H9 (cell line): ENCODE data around the gene CDK10. TPM values are rescaled to one million over a fixed set of nuclear protein-coding genes. Genes with fewer than 3 reads are reported as not detected.

ENCODE experiments used
- DNase-seq: peaks from one replicate; pipeline ENCODE4 v3.0.0-alpha.2; 2017
- H2AFZ ChIP-seq: one replicate; pipeline ENCODE4 v1.6.1; 2013; ENCODE audit warnings: mild to moderate bottlenecking, low read length, control low read depth, moderate library complexity
- H2AK5ac ChIP-seq: 2 replicates; pipeline ENCODE4 v1.6.1; 2013; ENCODE audit warnings: low read length, control low read depth, mixed read lengths; ENCODE audit not compliant: insufficient read length
- H2BK120ac ChIP-seq: one replicate; pipeline ENCODE4 v1.6.1; 2013; ENCODE audit warnings: low read depth, mild to moderate bottlenecking, low read length, control low read depth, inconsistent platforms; ENCODE audit not compliant: poor library complexity, severe bottlenecking
- H2BK12ac ChIP-seq: 2 replicates; pipeline ENCODE4 v1.6.1; 2013; ENCODE audit warnings: low read length, control low read depth, mixed read lengths, low read depth; ENCODE audit not compliant: insufficient read length
- H2BK15ac ChIP-seq: 2 replicates; pipeline ENCODE4 v1.6.1; 2013; ENCODE audit warnings: low read depth, low read length, control low read depth
- H2BK20ac ChIP-seq: one replicate; pipeline ENCODE4 v1.6.1; 2013; ENCODE audit warnings: low read depth, mild to moderate bottlenecking, low read length, control low read depth, inconsistent platforms; ENCODE audit not compliant: poor library complexity, severe bottlenecking
- H2BK5ac ChIP-seq: 2 replicates; pipeline ENCODE4 v1.6.1; 2013; ENCODE audit warnings: low read length, control low read depth, mixed read lengths; ENCODE audit not compliant: insufficient read length
- H3K14ac ChIP-seq: 2 replicates; pipeline ENCODE4 v1.6.1; 2013; ENCODE audit warnings: low read length, control low read depth; ENCODE audit not compliant: insufficient read depth
- H3K18ac ChIP-seq: 2 replicates; pipeline ENCODE4 v1.6.1; 2013; ENCODE audit warnings: low read depth, mild to moderate bottlenecking, mixed read lengths, low read length, control low read depth; ENCODE audit not compliant: insufficient read length
- H3K23ac ChIP-seq: 2 replicates; pipeline ENCODE4 v1.6.1; 2013; ENCODE audit warnings: low read length, control low read depth, mixed read lengths, low read depth; ENCODE audit not compliant: insufficient read length
- H3K23me2 ChIP-seq: 2 replicates; pipeline ENCODE4 v1.6.1; 2013; ENCODE audit warnings: low read depth, mild to moderate bottlenecking, mixed read lengths, low read length, control low read depth; ENCODE audit not compliant: insufficient read length, poor library complexity, severe bottlenecking
- H3K27ac ChIP-seq: 2 replicates; pipeline ENCODE4 v1.5.1; 2013; ENCODE audit warnings: low read length, control low read depth, mixed read lengths, low read depth; ENCODE audit not compliant: insufficient read length
- H3K27me3 ChIP-seq: 2 replicates; pipeline ENCODE4 v1.6.1; 2013; ENCODE audit warnings: low read length, control low read depth, inconsistent platforms; ENCODE audit not compliant: insufficient read depth
- H3K4ac ChIP-seq: 2 replicates; pipeline ENCODE4 v1.6.1; 2013; ENCODE audit warnings: low read depth, mild to moderate bottlenecking, control low read depth, inconsistent platforms, low read length, moderate library complexity
- H3K4me1 ChIP-seq: 2 replicates; pipeline ENCODE4 v1.6.1; 2013; ENCODE audit warnings: low read length, control low read depth, inconsistent platforms; ENCODE audit not compliant: insufficient read depth
- H3K4me2 ChIP-seq: 2 replicates; pipeline ENCODE4 v1.6.1; 2013; ENCODE audit warnings: low read length, control low read depth, mixed read lengths; ENCODE audit not compliant: insufficient read length, insufficient read depth
- H3K56ac ChIP-seq: 2 replicates; pipeline ENCODE4 v1.6.1; 2013; ENCODE audit warnings: low read depth, mild to moderate bottlenecking, mixed read lengths, low read length, control low read depth; ENCODE audit not compliant: insufficient read length
- H3K79me1 ChIP-seq: 2 replicates; pipeline ENCODE4 v1.6.1; 2013; ENCODE audit warnings: low read depth, mild to moderate bottlenecking, moderate library complexity, low read length, control low read depth, inconsistent platforms; ENCODE audit not compliant: insufficient read depth, poor library complexity, severe bottlenecking
- H3K79me2 ChIP-seq: 2 replicates; pipeline ENCODE4 v1.6.1; 2013; ENCODE audit warnings: low read length, control low read depth, inconsistent platforms; ENCODE audit not compliant: insufficient read depth
- H3K9ac ChIP-seq: 2 replicates; pipeline ENCODE4 v1.6.1; 2013; ENCODE audit warnings: low read length, control low read depth, mixed read lengths; ENCODE audit not compliant: insufficient read length; ENCODE audit errors: extremely low read depth
- H3K9me3 ChIP-seq: one replicate; pipeline ENCODE4 v1.6.1; 2013; ENCODE audit warnings: low read depth, low read length, inconsistent platforms; ENCODE audit not compliant: control insufficient read depth
- H3T11ph ChIP-seq: one replicate; pipeline ENCODE4 v1.6.1; 2013; ENCODE audit warnings: mild to moderate bottlenecking, low read length, control low read depth, inconsistent platforms
- H4K20me1 ChIP-seq: one replicate; pipeline ENCODE4 v1.6.1; 2013; ENCODE audit not compliant: control insufficient read depth, insufficient read length, insufficient read depth
- H4K5ac ChIP-seq: 2 replicates; pipeline ENCODE4 v1.6.1; 2013; ENCODE audit warnings: low read depth, mild to moderate bottlenecking, mixed read lengths, low read length, control low read depth; ENCODE audit not compliant: insufficient read length
- H4K8ac ChIP-seq: replicated peaks from 2 replicates; pipeline ENCODE4 v1.6.1; 2013; ENCODE audit warnings: low read length, control low read depth, mixed read lengths, low read depth; ENCODE audit not compliant: insufficient read length
- H4K91ac ChIP-seq: 2 replicates; pipeline ENCODE4 v1.6.1; 2013; ENCODE audit warnings: low read depth, mild to moderate bottlenecking, moderate library complexity, mixed read lengths, low read length, control low read depth; ENCODE audit not compliant: insufficient read length
- H3K27ac Mint-ChIP-seq, 3 experiments: 2 replicates in 2 of 3; 3 replicates in 1 of 3; pipeline ENCODE4 v1.8.0; 2020 to 2021; ENCODE audit warnings: mixed read lengths in 3 of 3, mild to moderate bottlenecking in 1 of 3, moderate library complexity in 1 of 3
- H3K27me3 Mint-ChIP-seq: 2 replicates; pipeline ENCODE4 v1.8.0; 2021; ENCODE audit warnings: low read depth, mild to moderate bottlenecking, moderate library complexity, mixed read lengths
- H3K36me3 Mint-ChIP-seq, 3 experiments: 2 replicates in 2 of 3; 3 replicates in 1 of 3; pipeline ENCODE4 v1.8.0; 2020 to 2021; ENCODE audit warnings: low read depth in 3 of 3, mixed read lengths in 3 of 3; ENCODE audit not compliant: insufficient read depth in 1 of 3
- H3K4me1 Mint-ChIP-seq, 2 experiments: 2 replicates each; pipeline ENCODE4 v1.8.0; 2020; ENCODE audit warnings: mixed read lengths in 2 of 2
- H3K4me3 Mint-ChIP-seq, 2 experiments: 2 replicates in 1 of 2; 3 replicates in 1 of 2; pipeline ENCODE4 v1.8.0; 2020 to 2021; ENCODE audit warnings: mild to moderate bottlenecking in 2 of 2, mixed read lengths in 2 of 2, moderate library complexity in 1 of 2
- H3K9me3 Mint-ChIP-seq, 2 experiments: 2 replicates in 1 of 2; 3 replicates in 1 of 2; pipeline ENCODE4 v1.8.0; 2020; ENCODE audit warnings: mild to moderate bottlenecking in 2 of 2, mixed read lengths in 2 of 2, moderate library complexity in 1 of 2
- WGBS: extraction: QIAGEN DNeasy Blood & Tissue Kit; methylation state at CpG from one replicate; pipeline ENCODE4 v1.1.7; 2013; ENCODE audit warnings: missing lambda C conversion rate, low lambda C conversion rate, mixed read lengths; ENCODE audit not compliant: insufficient read length; ENCODE audit errors: extremely low coverage; 5-methylcytosine and 5-hydroxymethylcytosine counted together
- total RNA-seq: library from RNA; stranded (reverse); gene quantifications from 2 replicates; pipeline ENCODE4 v1.2.1, GENCODE V29; 2021
- TF ChIP-seq, protein P1 (sequence below): fragments of 200-600 bp; sonication (generic); conservative IDR thresholded peaks from 3 replicates; pipeline ENCODE4 v1.8.0; 2021; ENCODE audit warnings: antibody characterized with exemption, mild to moderate bottlenecking

Gene CDK10
- total RNA-seq, 1 experiment from 2014 or later, result 77.1 TPM

GRCh38 chr16:89739383-89739782, 52.9 kb downstream of the CDK10 start:
- H2AFZ ChIP-seq, result no peak overlapping the region
- no peak overlapping the region for H3K9ac ChIP-seq
- no peaks in the 10 kb centered on the region for H3K4me1 Mint-ChIP-seq
- no peak for DNase-seq
- H4K5ac ChIP-seq, result no peak overlapping the region
- no peaks in the 10 kb centered on the region for H3K27me3 Mint-ChIP-seq
- H3K4me2 ChIP-seq, result no peak overlapping the region
- H2BK12ac ChIP-seq, result no peak overlapping the region
- H3K14ac ChIP-seq, result no peak overlapping the region
- H2BK5ac ChIP-seq, result no peak overlapping the region
- H3K36me3 Mint-ChIP-seq, result peaks cover 55 to 97% (median 89%) of the 10 kb centered on the region in 3 experiments; a peak in 6 of 7 replicates
- no peak overlapping the region for H2BK15ac ChIP-seq
- no peaks in the 10 kb centered on the region for H4K20me1 ChIP-seq
- no peak overlapping the region for H2BK120ac ChIP-seq
- H3K4me1 ChIP-seq, result no peaks in the 10 kb centered on the region
- no peak overlapping the region for H3K27ac ChIP-seq
- H2BK20ac ChIP-seq, result no peak overlapping the region
- no peak overlapping the region for H3K4ac ChIP-seq
- H3K9me3 ChIP-seq, result no peaks in the 10 kb centered on the region
- H3T11ph ChIP-seq, result no peak overlapping the region
- H3K18ac ChIP-seq, result no peak overlapping the region
- no CpG with 5 or more reads among the region's 9 CpGs for WGBS
- H3K79me1 ChIP-seq, result no peaks in the 10 kb centered on the region
- H3K4me3 Mint-ChIP-seq, result no peak overlapping the region
- H3K23me2 ChIP-seq, result no peaks in the 10 kb centered on the region
- no peaks in the 10 kb centered on the region for H3K79me2 ChIP-seq
- H3K27me3 ChIP-seq, result no peaks in the 10 kb centered on the region
- H3K9me3 Mint-ChIP-seq, result no peaks in the 10 kb centered on the region
- H3K23ac ChIP-seq, result no peak overlapping the region
- no peak overlapping the region for H4K91ac ChIP-seq
- no peak overlapping the region for H4K8ac ChIP-seq
- TF ChIP-seq, protein P1, sequence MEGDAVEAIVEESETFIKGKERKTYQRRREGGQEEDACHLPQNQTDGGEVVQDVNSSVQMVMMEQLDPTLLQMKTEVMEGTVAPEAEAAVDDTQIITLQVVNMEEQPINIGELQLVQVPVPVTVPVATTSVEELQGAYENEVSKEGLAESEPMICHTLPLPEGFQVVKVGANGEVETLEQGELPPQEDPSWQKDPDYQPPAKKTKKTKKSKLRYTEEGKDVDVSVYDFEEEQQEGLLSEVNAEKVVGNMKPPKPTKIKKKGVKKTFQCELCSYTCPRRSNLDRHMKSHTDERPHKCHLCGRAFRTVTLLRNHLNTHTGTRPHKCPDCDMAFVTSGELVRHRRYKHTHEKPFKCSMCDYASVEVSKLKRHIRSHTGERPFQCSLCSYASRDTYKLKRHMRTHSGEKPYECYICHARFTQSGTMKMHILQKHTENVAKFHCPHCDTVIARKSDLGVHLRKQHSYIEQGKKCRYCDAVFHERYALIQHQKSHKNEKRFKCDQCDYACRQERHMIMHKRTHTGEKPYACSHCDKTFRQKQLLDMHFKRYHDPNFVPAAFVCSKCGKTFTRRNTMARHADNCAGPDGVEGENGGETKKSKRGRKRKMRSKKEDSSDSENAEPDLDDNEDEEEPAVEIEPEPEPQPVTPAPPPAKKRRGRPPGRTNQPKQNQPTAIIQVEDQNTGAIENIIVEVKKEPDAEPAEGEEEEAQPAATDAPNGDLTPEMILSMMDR, result no peak
- H2AK5ac ChIP-seq, result no peak overlapping the region
- H3K27ac Mint-ChIP-seq, result no peak overlapping the region
- no peak overlapping the region for H3K56ac ChIP-seq
